GM12878 (cell line): ENCODE data around the gene CEP83. TPM values are rescaled to one million over a fixed set of nuclear protein-coding genes. Genes with fewer than 3 reads are reported as not detected.

ENCODE experiments used
- ASH2L ChIP-seq: fragments of 300-600, 200-600 bp; sonication (generic); IDR thresholded peaks from 2 replicates; pipeline ENCODE4 v1.6.1; 2017; ENCODE audit warnings: low read depth, mild to moderate bottlenecking, borderline replicate concordance
- BACH1 ChIP-seq: fragments of 450-650 bp; IDR thresholded peaks from 2 replicates; pipeline ENCODE4 v1.6.1; 2017; ENCODE audit warnings: mild to moderate bottlenecking, borderline replicate concordance
- BCL11A ChIP-seq: IDR thresholded peaks from 2 replicates; pipeline ENCODE4 v1.6.1; 2011; ENCODE audit warnings: low read depth, low read length
- CBX5 ChIP-seq: sonication (generic); IDR thresholded peaks from 2 replicates; pipeline ENCODE4 v1.6.1; 2016; ENCODE audit warnings: low read depth, moderate library complexity, mild to moderate bottlenecking, inconsistent platforms
- CEBPB ChIP-seq, 2 experiments: fragments of 150-350 bp in 1 of 2; IDR thresholded peaks; 2 replicates each; pipeline ENCODE4 v1.6.1; 2012 to 2014; ENCODE audit warnings: low read depth in 2 of 2, low read length in 2 of 2, borderline replicate concordance in 1 of 2, inconsistent platforms in 1 of 2
- ESRRA ChIP-seq: IDR thresholded peaks from 2 replicates; pipeline ENCODE4 v1.6.1; 2012; ENCODE audit warnings: mild to moderate bottlenecking, low read length, improper control_type of control experiment
- FOXM1 ChIP-seq: IDR thresholded peaks from 2 replicates; pipeline ENCODE4 v1.6.1; 2012; ENCODE audit warnings: low read depth, mild to moderate bottlenecking, inconsistent platforms, low read length, moderate library complexity
- IKZF1 ChIP-seq: fragments of 450-650 bp; conservative IDR thresholded peaks from 2 replicates; pipeline ENCODE4 v1.6.1; 2017; ENCODE audit warnings: antibody characterized with exemption, mild to moderate bottlenecking
- JUND ChIP-seq: IDR thresholded peaks from 2 replicates; pipeline ENCODE4 v1.6.1; 2012; ENCODE audit warnings: low read depth, mild to moderate bottlenecking, low read length, improper control_type of control experiment, moderate library complexity
- LARP7 ChIP-seq: fragments of 450-650 bp; IDR thresholded peaks from 2 replicates; pipeline ENCODE4 v1.6.1; 2017; ENCODE audit warnings: mild to moderate bottlenecking
- MEF2A ChIP-seq: IDR thresholded peaks from 2 replicates; pipeline ENCODE4 v1.6.1; 2011; ENCODE audit warnings: low read depth, mild to moderate bottlenecking, low read length, moderate library complexity; ENCODE audit not compliant: insufficient read depth
- MYB ChIP-seq: fragments of 150-350 bp; IDR thresholded peaks from 2 replicates; pipeline ENCODE4 v1.6.1; 2014; ENCODE audit warnings: mild to moderate bottlenecking, low read depth, low read length, borderline replicate concordance
- NFIC ChIP-seq: IDR thresholded peaks from 2 replicates; pipeline ENCODE4 v1.6.1; 2012; ENCODE audit warnings: low read depth, mild to moderate bottlenecking, inconsistent platforms, low read length, moderate library complexity
- POLR2AphosphoS2 ChIP-seq: IDR thresholded peaks from 2 replicates; pipeline ENCODE4 v1.6.1; 2011; ENCODE audit warnings: low read depth, mild to moderate bottlenecking, low read length, improper control_type of control experiment, moderate library complexity
- SREBF1 ChIP-seq: IDR thresholded peaks from 2 replicates; pipeline ENCODE4 v1.6.1; 2012; ENCODE audit warnings: mild to moderate bottlenecking, low read length
- WRNIP1 ChIP-seq: IDR thresholded peaks from 2 replicates; pipeline ENCODE4 v1.6.1; 2011; ENCODE audit warnings: low read depth, low read length, improper control_type of control experiment, borderline replicate concordance
- ZNF384 ChIP-seq: IDR thresholded peaks from 2 replicates; pipeline ENCODE4 v1.6.1; 2012; ENCODE audit warnings: low read depth, mild to moderate bottlenecking, low read length, improper control_type of control experiment, borderline replicate concordance
- polyA plus RNA-seq, 11 experiments: library from polyadenylated mRNA; depleted of rRNA in 4 of 11; unstranded in 6 of 11; stranded (reverse) in 5 of 11; fragments of >200 nt; fragmentation: Nextera tagmentation in 4 of 11; fragmentation: Illumina TruSeq in 1 of 11; extraction: Ambion mirVana in 4 of 11; extraction: Trizol in 1 of 11; gene quantifications; 1 replicate in 1 of 11; 2 replicates in 10 of 11; pipeline versions ENCODE4 v1.2.1 to v1.2.3, GENCODE V29; 2011 to 2016; ENCODE audit warnings: inconsistent platforms in 2 of 11, missing spikeins in 2 of 11, low read depth in 1 of 11
- total RNA-seq, 4 experiments: library from RNA; depleted of rRNA in 3 of 4; stranded (reverse); fragments of >200 nt in 3 of 4; fragmentation: Illumina TruSeq in 1 of 4; extraction: Trizol in 1 of 4; gene quantifications; 2 replicates each; pipeline versions ENCODE4 v1.2.1 to v1.2.3, GENCODE V29; 2013 to 2021
- TF ChIP-seq, protein P1 (sequence below): fragments of 150-350 bp; IDR thresholded peaks from 2 replicates; pipeline ENCODE4 v1.6.1; 2014; ENCODE audit warnings: mild to moderate bottlenecking, low read depth, low read length
- TF ChIP-seq, protein P2 (sequence below): IDR thresholded peaks from 2 replicates; pipeline ENCODE4 v1.6.1; 2012; ENCODE audit warnings: low read depth, low read length, improper control_type of control experiment
- TF ChIP-seq, protein P3 (sequence below): fragments of 450-650 bp; IDR thresholded peaks from 2 replicates; pipeline ENCODE4 v1.6.1; 2017; ENCODE audit warnings: mild to moderate bottlenecking, low read depth, inconsistent platforms; ENCODE audit not compliant: poor library complexity, severe bottlenecking
- TF ChIP-seq, protein P4 (sequence below): fragments of 450-650 bp; IDR thresholded peaks from 2 replicates; pipeline ENCODE4 v1.6.1; 2017; ENCODE audit warnings: borderline replicate concordance

The CEP83 gene
- total and polyA plus RNA-seq, 10 of the 15 experiments (the other 5 are each of a cell fraction or from before 2014, with no cell fraction given) = 4.3 to 39.0 (median 22.5) TPM

GRCh38 chr12:94262228-94263010 lies 197.2 kb downstream of the CEP83 start (continued):
- TF ChIP-seq, protein P1, sequence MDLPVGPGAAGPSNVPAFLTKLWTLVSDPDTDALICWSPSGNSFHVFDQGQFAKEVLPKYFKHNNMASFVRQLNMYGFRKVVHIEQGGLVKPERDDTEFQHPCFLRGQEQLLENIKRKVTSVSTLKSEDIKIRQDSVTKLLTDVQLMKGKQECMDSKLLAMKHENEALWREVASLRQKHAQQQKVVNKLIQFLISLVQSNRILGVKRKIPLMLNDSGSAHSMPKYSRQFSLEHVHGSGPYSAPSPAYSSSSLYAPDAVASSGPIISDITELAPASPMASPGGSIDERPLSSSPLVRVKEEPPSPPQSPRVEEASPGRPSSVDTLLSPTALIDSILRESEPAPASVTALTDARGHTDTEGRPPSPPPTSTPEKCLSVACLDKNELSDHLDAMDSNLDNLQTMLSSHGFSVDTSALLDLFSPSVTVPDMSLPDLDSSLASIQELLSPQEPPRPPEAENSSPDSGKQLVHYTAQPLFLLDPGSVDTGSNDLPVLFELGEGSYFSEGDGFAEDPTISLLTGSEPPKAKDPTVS = no peak
- TF ChIP-seq, protein P2, sequence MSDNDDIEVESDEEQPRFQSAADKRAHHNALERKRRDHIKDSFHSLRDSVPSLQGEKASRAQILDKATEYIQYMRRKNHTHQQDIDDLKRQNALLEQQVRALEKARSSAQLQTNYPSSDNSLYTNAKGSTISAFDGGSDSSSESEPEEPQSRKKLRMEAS = no peak
- TF ChIP-seq BCL11A = no peak
- TF ChIP-seq SREBF1 = no peak
- no peak for TF ChIP-seq ZNF384
- TF ChIP-seq, protein P3, sequence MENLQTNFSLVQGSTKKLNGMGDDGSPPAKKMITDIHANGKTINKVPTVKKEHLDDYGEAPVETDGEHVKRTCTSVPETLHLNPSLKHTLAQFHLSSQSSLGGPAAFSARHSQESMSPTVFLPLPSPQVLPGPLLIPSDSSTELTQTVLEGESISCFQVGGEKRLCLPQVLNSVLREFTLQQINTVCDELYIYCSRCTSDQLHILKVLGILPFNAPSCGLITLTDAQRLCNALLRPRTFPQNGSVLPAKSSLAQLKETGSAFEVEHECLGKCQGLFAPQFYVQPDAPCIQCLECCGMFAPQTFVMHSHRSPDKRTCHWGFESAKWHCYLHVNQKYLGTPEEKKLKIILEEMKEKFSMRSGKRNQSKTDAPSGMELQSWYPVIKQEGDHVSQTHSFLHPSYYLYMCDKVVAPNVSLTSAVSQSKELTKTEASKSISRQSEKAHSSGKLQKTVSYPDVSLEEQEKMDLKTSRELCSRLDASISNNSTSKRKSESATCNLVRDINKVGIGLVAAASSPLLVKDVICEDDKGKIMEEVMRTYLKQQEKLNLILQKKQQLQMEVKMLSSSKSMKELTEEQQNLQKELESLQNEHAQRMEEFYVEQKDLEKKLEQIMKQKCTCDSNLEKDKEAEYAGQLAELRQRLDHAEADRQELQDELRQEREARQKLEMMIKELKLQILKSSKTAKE = peak; percentile 90
- TF ChIP-seq BACH1 = peak; percentile 40
- TF ChIP-seq NFIC = peak; percentile 68
- TF ChIP-seq WRNIP1 = no peak
- no peak for TF ChIP-seq MEF2A
- TF ChIP-seq, protein P4, sequence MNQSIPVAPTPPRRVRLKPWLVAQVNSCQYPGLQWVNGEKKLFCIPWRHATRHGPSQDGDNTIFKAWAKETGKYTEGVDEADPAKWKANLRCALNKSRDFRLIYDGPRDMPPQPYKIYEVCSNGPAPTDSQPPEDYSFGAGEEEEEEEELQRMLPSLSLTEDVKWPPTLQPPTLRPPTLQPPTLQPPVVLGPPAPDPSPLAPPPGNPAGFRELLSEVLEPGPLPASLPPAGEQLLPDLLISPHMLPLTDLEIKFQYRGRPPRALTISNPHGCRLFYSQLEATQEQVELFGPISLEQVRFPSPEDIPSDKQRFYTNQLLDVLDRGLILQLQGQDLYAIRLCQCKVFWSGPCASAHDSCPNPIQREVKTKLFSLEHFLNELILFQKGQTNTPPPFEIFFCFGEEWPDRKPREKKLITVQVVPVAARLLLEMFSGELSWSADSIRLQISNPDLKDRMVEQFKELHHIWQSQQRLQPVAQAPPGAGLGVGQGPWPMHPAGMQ = no peak
- peak; percentile 65 for TF ChIP-seq FOXM1
- TF ChIP-seq ASH2L = peak; percentile 67; the same call in 1 of the 2 replicates
- no peak for TF ChIP-seq CEBPB (IDR thresholded peaks at IDR 0.05; ENCODE audit: borderline replicate concordance in 1 of 2, low read depth in 2 of 2, low read length in 2 of 2)
- TF ChIP-seq ESRRA = no peak
- TF ChIP-seq MYB = no peak
- TF ChIP-seq JUND = no peak
- TF ChIP-seq POLR2AphosphoS2 = no peak
- TF ChIP-seq CBX5 = no peak
- peak; percentile 94 for TF ChIP-seq IKZF1
- TF ChIP-seq LARP7 = no peak; the same call in 1 of the 2 replicates
